Measurements from ENCODE around the gene PKIG.

- TF ChIP-seq CTCF (IDR thresholded peaks at IDR 0.05) (no peak), POLR2AphosphoS5 (IDR thresholded peaks at IDR 0.05) (no peak), EP300 (IDR thresholded peaks at IDR 0.05) (no peak)
Measured at GRCh38 chr20:44552568-44552949, 29.8 kb upstream of the PKIG start.

Data from sigmoid colon (tissue), 4 donors.